Measurements from ENCODE around the gene XRCC4.
A peak's percentile ranks its signal among the peaks of the same experiment; 100 is the strongest.

The XRCC4 gene

GRCh38 chr5:83071286-83072051, 5.9 kb upstream of the XRCC4 start:
- TF ChIP-seq, protein P1, sequence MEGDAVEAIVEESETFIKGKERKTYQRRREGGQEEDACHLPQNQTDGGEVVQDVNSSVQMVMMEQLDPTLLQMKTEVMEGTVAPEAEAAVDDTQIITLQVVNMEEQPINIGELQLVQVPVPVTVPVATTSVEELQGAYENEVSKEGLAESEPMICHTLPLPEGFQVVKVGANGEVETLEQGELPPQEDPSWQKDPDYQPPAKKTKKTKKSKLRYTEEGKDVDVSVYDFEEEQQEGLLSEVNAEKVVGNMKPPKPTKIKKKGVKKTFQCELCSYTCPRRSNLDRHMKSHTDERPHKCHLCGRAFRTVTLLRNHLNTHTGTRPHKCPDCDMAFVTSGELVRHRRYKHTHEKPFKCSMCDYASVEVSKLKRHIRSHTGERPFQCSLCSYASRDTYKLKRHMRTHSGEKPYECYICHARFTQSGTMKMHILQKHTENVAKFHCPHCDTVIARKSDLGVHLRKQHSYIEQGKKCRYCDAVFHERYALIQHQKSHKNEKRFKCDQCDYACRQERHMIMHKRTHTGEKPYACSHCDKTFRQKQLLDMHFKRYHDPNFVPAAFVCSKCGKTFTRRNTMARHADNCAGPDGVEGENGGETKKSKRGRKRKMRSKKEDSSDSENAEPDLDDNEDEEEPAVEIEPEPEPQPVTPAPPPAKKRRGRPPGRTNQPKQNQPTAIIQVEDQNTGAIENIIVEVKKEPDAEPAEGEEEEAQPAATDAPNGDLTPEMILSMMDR (IDR thresholded peaks at IDR 0.05; ENCODE audit: low read depth, low read length, missing control alignments): no peak
- no peak overlapping the region for H3K4me3 ChIP-seq (replicated peaks; ENCODE audit: low read depth, low read length)
- no peak for DNase-seq (ENCODE audit: extremely low read depth, low read depth)

GRCh38 chr5:83072966-83073365, 4.4 kb upstream of the XRCC4 start:
- no peak for DNase-seq (ENCODE audit: extremely low read depth, low read depth)
- H3K4me3 ChIP-seq (replicated peaks; ENCODE audit: low read depth, low read length): no peak overlapping the region
- TF ChIP-seq, protein P1 (IDR thresholded peaks at IDR 0.05; ENCODE audit: low read depth, low read length, missing control alignments): no peak

GRCh38 chr5:83077662-83078261, 415 bp downstream of the XRCC4 start:
- TF ChIP-seq, protein P1 (IDR thresholded peaks at IDR 0.05; ENCODE audit: low read depth, low read length, missing control alignments): no peak
- peak overlapping the region; percentile 65 for H3K4me3 ChIP-seq (replicated peaks; ENCODE audit: low read depth, low read length)
- DNase-seq (ENCODE audit: extremely low read depth, low read depth): no peak

DNA sequence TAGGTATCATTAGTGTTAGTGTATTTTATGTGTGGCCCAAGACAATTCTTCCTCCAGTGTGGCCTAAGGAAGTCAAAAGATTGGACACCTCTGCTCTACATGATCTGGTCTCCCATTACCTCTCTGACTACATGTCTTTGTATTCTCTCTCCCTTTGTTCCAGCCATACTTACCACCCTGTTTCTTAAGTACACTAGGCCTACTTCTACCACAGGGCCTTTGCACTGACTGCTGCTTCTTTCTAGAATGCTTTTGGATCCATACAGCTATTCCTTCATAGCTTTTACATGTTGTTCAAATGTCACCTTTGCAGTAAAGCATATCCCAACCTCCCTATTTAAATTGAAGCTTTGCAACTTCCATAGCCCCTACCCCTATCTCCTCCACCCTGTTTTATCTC, 5.4 kb downstream of the XRCC4 start:
- DNase-seq (ENCODE audit: extremely low read depth, low read depth): no peak
- H3K4me3 ChIP-seq (replicated peaks; ENCODE audit: low read depth, low read length): no peak overlapping the region
- TF ChIP-seq, protein P1 (IDR thresholded peaks at IDR 0.05; ENCODE audit: low read depth, low read length, missing control alignments): no peak

GRCh38 chr5:83084336-83084735, 7.0 kb downstream of the XRCC4 start:
- H3K4me3 ChIP-seq (replicated peaks; ENCODE audit: low read depth, low read length): no peak overlapping the region
- TF ChIP-seq, protein P1 (IDR thresholded peaks at IDR 0.05; ENCODE audit: low read depth, low read length, missing control alignments): no peak
- DNase-seq (ENCODE audit: extremely low read depth, low read depth): no peak

GRCh38 chr5:83085106-83085505, 7.8 kb downstream of the XRCC4 start:
- DNase-seq (ENCODE audit: extremely low read depth, low read depth): no peak
- no peak overlapping the region for H3K4me3 ChIP-seq (replicated peaks; ENCODE audit: low read depth, low read length)
- TF ChIP-seq, protein P1 (IDR thresholded peaks at IDR 0.05; ENCODE audit: low read depth, low read length, missing control alignments): no peak
